ENCODE measurements around the gene CHST11.
A peak's percentile ranks its signal among the peaks of the same experiment; 100 is the strongest.
"Not testable (repeated sequence)": the region's sequence is repeated elsewhere in the genome, so short reads cannot be mapped to it uniquely, and the experiment has no call there.

Gene CHST11

DNA sequence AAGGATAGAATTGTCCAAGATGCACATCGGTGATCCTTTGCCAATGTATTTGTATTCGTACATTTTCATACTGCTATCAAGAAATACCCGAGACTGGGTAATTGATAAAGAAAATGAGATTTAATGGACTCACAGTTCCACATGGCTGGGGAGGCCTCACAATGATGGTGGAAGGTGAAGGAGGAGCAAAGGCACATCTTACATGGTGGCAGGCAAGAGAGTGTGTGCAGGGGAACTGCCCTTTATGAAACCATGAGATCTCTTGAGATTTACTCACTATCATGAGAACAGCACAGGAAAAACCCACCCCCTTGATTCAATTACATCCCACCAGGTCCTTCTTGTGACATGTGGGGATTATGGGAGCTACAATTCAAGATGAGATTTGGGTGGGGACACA is 107.9 kb downstream of the CHST11 start:
- DNase-seq (ENCODE audit: low read depth, low spot score), result not testable (repeated sequence)

DNA sequence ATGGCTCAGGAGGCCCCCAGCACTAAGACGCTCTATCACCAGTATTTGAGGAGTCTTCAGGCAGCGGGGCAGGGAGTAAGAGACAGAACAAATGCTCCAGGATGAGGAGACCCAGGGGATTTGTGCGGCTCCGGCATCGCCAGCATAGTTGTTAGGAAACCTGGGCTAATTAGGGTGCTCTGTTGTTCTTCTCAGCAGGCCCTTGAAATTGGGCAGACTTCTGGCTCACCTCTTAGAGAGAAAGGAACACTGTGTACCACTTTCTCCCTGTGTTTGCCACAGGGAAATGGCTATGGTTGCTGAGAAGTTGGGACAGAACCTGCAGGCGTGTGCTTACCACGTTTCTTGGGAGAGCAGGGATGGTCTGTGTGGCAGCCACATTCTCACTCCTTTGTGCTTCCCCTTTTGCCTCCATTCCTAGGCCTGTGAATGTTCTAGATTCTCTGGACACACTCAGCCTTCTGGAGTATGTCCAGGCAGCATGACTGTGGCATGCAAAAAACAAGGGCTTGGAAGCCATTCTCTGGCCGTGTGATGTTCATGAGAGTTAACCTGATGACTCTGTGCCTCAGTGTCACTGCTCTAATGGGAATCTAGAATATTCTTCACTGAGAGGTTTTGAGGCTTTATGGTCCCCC is 109.0 kb downstream of the CHST11 start:
- DNase-seq (ENCODE audit: low read depth, low spot score), result no peak

DNA sequence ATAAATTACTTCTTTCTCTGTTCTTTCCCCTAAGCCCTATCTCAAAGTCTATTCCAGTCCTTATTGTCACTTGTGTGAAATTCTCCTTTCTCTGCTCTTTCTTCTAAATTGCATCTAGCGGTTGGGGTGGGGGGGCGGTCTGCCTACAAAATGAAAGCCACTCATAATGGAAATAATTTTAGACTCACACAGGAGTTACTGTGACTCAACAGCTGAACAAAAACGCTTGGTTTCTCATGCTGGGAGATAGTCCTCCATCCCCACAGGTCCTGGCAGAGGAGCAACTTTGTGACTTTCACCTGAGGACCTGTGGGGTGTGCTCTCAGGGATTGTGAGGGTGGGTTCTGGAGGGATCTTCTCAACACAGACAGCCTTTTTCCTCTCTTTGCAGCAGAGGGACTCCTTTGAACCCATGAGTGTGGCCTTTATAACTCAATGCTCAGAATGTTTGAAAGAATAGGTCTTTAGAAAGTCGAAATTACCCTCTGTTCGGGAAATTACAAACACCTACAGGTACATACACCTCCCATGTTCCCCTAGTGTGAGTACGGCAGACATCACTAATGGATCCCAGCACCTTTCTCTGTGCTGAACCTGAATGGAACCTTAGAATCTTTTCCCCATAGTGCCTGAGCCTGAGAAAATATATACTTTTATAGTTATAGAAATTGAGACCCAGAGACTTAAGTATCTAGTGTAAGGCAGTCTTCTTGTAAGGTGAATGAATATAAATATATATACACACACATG is 109.7 kb downstream of the CHST11 start:
- peak; percentile 4 for DNase-seq (ENCODE audit: low read depth, low spot score)

DNA sequence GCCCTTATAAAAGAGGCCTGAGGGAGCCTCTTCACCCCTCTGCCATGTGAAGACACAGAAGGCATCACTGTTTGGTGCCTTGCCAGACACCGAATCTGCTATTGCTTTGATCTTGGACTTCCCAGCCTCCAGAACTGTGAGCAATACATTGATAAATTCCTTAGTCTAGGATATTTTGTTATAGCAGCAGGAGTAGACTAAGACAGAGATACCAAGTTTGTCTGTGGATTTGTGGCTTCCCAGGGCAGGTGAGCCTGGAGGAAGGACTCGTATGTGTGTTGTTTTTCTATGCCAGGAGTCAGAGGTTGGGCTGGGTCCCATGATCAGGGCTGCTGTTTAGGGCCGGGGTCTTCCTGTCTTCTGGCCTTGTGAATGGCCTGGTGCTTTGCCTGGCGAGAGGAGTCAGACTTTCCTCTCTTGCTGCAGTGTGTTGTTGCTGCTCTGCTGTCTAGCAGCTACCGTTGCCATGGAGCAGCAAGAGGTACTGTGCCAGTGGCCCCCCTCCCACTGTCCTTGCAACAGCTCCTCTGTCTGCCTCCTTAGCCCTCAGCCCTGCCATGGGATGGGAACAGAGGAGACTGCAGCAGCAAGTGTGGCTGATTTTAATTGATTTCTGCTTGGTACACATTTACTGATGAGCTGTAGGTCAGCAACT is 111.2 kb downstream of the CHST11 start:
- no peak for DNase-seq (ENCODE audit: low read depth, low spot score)

DNA sequence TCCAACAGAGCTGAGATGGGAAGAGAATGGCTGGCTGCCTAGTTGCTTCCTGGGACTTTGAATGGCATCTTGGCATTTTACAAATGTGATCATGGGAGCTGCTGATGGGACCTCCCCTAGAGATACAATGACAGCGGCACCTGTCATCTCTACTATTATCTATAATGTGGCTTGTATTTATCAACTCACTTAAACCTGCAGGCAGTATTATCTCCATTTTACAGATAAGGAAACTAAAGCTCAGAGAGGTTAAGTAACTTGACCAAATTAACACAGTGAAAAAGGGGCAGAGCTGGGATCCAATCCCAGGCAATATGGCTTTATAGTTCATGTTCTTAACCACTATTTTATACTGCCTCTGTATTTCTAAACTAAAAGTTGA is 111.7 kb downstream of the CHST11 start:
- no peak for DNase-seq (ENCODE audit: low read depth, low spot score)

GRCh38 chr12:104568935-104569334 is 112.2 kb downstream of the CHST11 start:
- no peak for DNase-seq (ENCODE audit: low read depth, low spot score)

DNA sequence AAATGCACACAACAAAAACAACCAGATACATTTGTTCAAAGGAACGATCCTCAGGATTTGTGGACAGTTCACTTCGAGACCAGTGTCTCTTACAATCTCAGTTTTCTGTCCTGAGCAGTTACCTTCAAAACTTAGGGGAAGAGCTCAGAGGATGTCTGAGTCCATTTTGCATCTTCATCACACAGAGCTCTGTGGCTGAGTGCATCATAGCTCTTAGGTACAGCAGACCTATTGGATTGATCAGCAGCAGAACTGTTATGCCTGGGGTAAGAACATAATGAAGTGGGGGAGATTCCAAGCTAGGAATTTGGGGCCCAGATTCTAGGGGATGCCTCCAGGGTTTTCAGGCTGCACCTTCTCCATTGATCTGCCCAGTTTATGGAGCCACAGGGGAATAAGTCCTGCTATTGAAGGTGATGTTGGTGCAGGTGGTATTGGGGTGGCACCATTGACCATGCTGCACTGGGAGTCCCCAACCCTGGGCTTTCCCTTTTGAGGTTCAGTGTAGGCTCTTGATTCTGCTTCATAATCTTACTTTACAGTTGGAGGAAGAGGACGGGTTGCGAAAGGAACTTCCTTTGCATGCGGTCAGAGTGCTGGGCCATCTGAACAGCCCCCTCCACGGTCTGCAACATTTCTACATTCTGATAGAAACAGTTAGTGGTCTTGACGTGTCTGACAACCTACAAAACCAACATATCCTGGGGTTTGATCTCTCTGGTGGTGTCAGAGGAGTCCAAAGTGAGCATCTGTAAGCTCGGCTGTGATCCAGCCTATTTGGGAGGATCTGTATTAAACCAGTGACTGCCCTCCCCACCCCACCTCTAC is 112.8 kb downstream of the CHST11 start:
- no peak for DNase-seq (ENCODE audit: low read depth, low spot score)

- no peak for DNase-seq (ENCODE audit: low read depth, low spot score)
These were observed 113.6 kb downstream of the CHST11 start for GRCh38 chr12:104570174-104570907.

DNA sequence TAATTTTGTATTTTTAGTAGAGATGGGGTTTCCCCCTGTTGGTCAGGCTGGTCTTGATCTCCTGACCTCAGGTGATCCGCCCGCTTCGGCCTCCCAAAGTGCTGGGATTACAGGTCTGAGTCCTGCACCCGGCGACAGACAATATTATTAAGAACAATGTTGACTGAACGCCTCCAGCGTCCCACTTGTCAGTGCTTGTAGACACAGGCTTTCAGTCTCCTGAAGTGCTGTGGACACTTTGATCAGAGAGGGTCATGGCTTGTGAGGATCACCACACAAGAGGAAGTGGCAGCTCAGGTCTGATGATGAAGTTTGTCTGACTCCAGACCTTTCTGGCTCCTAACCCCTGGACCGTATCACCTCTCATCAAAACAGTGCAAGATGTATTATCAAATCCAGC is 114.6 kb downstream of the CHST11 start:
- no peak for DNase-seq (ENCODE audit: low read depth, low spot score)

DNA sequence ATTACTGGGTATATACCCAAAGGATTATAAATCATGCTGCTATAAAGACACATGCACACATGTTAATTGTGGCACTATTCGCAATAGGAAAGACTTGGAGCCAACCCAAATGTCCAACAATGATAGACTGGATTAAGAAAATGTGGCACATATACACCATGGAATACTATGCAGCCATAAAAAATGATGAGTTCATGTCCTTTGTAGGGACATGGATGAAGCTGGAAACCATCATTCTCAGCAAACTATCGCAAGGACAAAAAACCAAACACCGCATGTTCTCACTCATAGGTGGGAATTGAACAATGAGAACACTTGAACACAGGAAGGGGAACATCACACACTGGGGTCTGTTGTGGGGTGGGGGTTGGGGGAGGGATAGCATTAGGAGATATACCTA is 117.6 kb downstream of the CHST11 start:
- DNase-seq (ENCODE audit: low read depth, low spot score), result not testable (repeated sequence)

DNA sequence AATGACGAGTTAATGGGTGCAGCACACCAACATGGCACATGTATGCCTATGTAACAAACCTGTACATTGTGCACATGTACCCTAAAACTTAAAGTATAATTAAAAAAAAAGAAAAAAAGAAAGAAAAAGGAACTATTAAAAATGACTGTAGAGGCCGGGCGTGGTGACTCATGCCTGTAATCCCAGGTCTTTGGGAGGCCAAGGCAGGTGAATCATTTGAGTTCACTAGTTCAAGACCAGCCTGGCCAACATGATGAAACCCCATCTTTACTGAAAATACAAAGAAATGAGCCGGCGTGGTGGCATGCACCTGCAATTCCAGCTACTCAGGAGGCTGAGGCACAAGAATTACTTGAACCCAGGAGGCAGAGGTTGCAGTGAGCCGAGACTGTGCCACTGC is 118.0 kb downstream of the CHST11 start:
- DNase-seq (ENCODE audit: low read depth, low spot score), result not testable (repeated sequence)

- DNase-seq (ENCODE audit: low read depth, low spot score), result no peak
These were observed 118.9 kb downstream of the CHST11 start for GRCh38 chr12:104575442-104576186.

DNA sequence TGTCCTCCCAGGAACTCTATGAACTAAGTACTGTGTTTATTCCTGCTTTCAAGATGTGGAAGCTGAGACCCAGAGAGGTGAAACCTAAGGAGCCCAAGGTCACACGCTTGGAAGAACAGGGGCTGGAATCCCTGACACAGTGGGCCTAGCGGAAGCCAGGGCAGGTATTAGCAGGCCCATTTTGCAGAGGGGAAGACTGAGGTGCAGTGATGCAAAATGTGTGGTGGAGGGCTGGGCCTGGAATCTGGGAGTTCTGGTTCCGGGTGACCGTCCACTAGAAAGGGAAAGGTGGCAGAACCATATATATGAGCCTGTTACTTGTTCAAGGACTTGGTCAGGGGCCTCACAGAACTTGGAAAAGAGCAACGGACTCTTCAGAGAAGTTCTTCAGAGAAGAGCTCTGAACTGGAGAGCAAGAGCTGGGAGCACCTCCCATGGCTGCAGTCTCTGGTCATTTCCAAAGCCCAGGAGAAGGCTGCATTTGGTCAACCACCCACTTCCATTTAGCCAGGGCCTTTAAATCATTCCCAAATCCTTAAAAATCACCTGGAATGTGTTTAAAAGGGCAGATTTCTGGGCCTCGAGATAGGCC is 119.5 kb downstream of the CHST11 start:
- DNase-seq (ENCODE audit: low read depth, low spot score), result no peak

DNA sequence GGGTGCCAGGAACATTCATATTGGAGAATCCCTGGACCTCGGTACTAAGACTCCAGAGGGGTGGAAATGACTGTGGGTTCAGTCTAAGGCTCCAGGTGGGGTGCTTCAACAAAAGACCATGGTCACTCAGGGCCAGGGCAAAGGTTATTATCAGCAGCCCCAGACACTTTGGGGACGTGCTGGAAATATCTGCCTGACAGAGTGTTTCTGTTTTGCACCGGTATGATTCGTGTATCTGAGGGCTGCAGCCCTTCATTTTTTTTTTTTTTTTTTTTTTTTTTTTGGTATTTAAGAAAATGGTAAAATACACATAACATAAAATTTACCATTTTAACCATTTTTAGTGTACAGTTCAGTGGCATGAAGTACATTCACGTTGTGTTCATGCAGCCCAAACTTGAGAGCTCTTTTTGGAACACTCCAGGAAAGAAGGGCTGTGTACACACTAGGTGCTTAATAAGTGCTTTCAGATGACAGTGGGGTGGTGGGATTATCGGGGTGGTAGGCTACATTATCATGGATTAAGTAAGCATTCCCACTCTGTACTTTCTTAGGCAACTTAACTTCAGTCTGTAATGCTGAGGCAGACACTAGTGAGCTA is 120.3 kb downstream of the CHST11 start:
- no peak for DNase-seq (ENCODE audit: low read depth, low spot score)

- DNase-seq (ENCODE audit: low read depth, low spot score), result no peak
These were observed 120.8 kb downstream of the CHST11 start for GRCh38 chr12:104577581-104577981.

- DNase-seq (ENCODE audit: low read depth, low spot score), result no peak
These were observed 121.7 kb downstream of the CHST11 start for GRCh38 chr12:104578453-104578852.

- no peak for DNase-seq (ENCODE audit: low read depth, low spot score)
These were observed 123.2 kb downstream of the CHST11 start for GRCh38 chr12:104579718-104580495.

GRCh38 chr12:104581005-104581570 is 124.3 kb downstream of the CHST11 start:
- DNase-seq (ENCODE audit: low read depth, low spot score), result no peak

DNA sequence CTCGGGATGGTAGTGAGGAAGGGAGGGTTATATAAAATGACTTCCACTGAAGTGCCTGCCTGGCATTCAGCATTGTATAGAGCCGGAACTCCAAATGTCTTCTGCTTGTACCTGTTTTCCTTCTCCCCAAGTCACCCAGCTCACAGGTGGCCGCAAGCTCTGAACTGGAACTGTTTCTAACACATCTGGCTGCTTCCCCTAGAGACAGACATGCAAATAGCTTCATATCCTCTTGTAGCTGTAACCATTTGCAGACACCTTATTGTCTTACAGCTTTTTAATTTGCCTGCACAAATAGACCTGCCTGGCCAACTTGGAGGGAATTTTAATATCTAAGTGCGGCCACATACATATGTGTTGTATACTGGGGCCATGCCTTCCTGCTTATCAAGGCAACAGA is 126.0 kb downstream of the CHST11 start:
- DNase-seq (ENCODE audit: low read depth, low spot score), result no peak

Measured in activated naive CD8-positive, alpha-beta T cell treated with anti-CD3 and anti-CD28 coated beads, Interleukin-2, amount 50 U/mL, for 16 hours (primary cell).